ENCODE data around the gene WFDC8. TPM values are rescaled to one million over a fixed set of nuclear protein-coding genes. Genes with fewer than 3 reads are reported as not detected.

WFDC8 gene
- polyA plus RNA-seq, 1 donor from 2014 or later: not detected

- H3K79me2 ChIP-seq (replicated peaks; ENCODE audit: insufficient read depth, low read length): no peaks in the 10 kb centered on the region
Observed at GRCh38 chr20:45555198-45555597, 23.9 kb downstream of the WFDC8 start.

GRCh38 chr20:45552456-45552855 is 26.6 kb downstream of the WFDC8 start:
- Histone ChIP-seq H3K4me2 (ENCODE audit: low read length) (no peak overlapping the region), H3K27me3 (ENCODE audit: insufficient read depth, low read depth, low read length) (no peaks in the 10 kb centered on the region), H3K9me2 (ENCODE audit: insufficient read depth, low read length) (no peaks in the 10 kb centered on the region), H3F3A (ENCODE audit: insufficient read depth, low read length, poor library complexity, severe bottlenecking) (no peaks in the 10 kb centered on the region), H2AFZ (ENCODE audit: low read depth, low read length) (no peak overlapping the region), H3K36me3 (ENCODE audit: insufficient read depth, low read length) (no peaks in the 10 kb centered on the region), H4K20me1 (ENCODE audit: insufficient read depth) (no peaks in the 10 kb centered on the region), H3K9ac (ENCODE audit: low read length) (no peak overlapping the region), H3K4me3 (ENCODE audit: low read length) (no peak overlapping the region), H3K27ac (ENCODE audit: low read length) (no peak overlapping the region), H3K9me3 (ENCODE audit: low read length) (no peaks in the 10 kb centered on the region), H3K79me2 (replicated peaks; ENCODE audit: insufficient read depth, low read length) (no peaks in the 10 kb centered on the region)
- no peak for TF ChIP-seq MXI1 (conservative IDR thresholded peaks at IDR 0.05; ENCODE audit: poor library complexity, severe bottlenecking)
- no peak for TF ChIP-seq TAF1 (IDR thresholded peaks at IDR 0.05; ENCODE audit: low read depth)
- TF ChIP-seq EZH2 (IDR thresholded peaks at IDR 0.05; ENCODE audit: borderline replicate concordance, insufficient read depth, low read length, poor library complexity, severe bottlenecking): no peak
- no peak for TF ChIP-seq SMC3 (conservative IDR thresholded peaks at IDR 0.05; ENCODE audit: poor library complexity)
- TF ChIP-seq RAD21 (conservative IDR thresholded peaks at IDR 0.05): no peak
- no peak for TF ChIP-seq POLR2AphosphoS5 (IDR thresholded peaks at IDR 0.05)
- no peak for TF ChIP-seq REST (IDR thresholded peaks at IDR 0.05; ENCODE audit: borderline replicate concordance)

More at GRCh38 chr20:45555198-45555597, 23.9 kb downstream of the WFDC8 start:
- TF ChIP-seq REST (IDR thresholded peaks at IDR 0.05; ENCODE audit: borderline replicate concordance): no peak
- no peak for TF ChIP-seq SMC3 (conservative IDR thresholded peaks at IDR 0.05; ENCODE audit: poor library complexity)
- TF ChIP-seq POLR2AphosphoS5 (IDR thresholded peaks at IDR 0.05): no peak
- no peak for TF ChIP-seq RAD21 (conservative IDR thresholded peaks at IDR 0.05)
- TF ChIP-seq TAF1 (IDR thresholded peaks at IDR 0.05; ENCODE audit: low read depth): no peak
- no peak for TF ChIP-seq CTCF (IDR thresholded peaks at IDR 0.05; ENCODE audit: poor library complexity, severe bottlenecking)
- TF ChIP-seq EZH2 (IDR thresholded peaks at IDR 0.05; ENCODE audit: borderline replicate concordance, insufficient read depth, low read length, poor library complexity, severe bottlenecking): no peak
- TF ChIP-seq MXI1 (conservative IDR thresholded peaks at IDR 0.05; ENCODE audit: poor library complexity, severe bottlenecking): no peak
- TF ChIP-seq EP300 (conservative IDR thresholded peaks at IDR 0.05; ENCODE audit: poor library complexity, severe bottlenecking): no peak
- no peaks in the 10 kb centered on the region for H3F3A ChIP-seq (ENCODE audit: insufficient read depth, low read length, poor library complexity, severe bottlenecking)
- H3K9me2 ChIP-seq (ENCODE audit: insufficient read depth, low read length): no peaks in the 10 kb centered on the region
- no peak overlapping the region for H3K27ac ChIP-seq (ENCODE audit: low read length)
- H4K20me1 ChIP-seq (ENCODE audit: insufficient read depth): no peaks in the 10 kb centered on the region
- no peak overlapping the region for H3K9ac ChIP-seq (ENCODE audit: low read length)
- H3K9me3 ChIP-seq (ENCODE audit: low read length): no peaks in the 10 kb centered on the region
- H3K27me3 ChIP-seq (ENCODE audit: insufficient read depth, low read depth, low read length): no peaks in the 10 kb centered on the region
- no peak overlapping the region for H2AFZ ChIP-seq (ENCODE audit: low read depth, low read length)
- no peak overlapping the region for H3K4me2 ChIP-seq (ENCODE audit: low read length)
- no peak overlapping the region for H3K4me3 ChIP-seq (ENCODE audit: low read length)
- no peaks in the 10 kb centered on the region for H3K36me3 ChIP-seq (ENCODE audit: insufficient read depth, low read length)

All from neural cell (in vitro differentiated cells).